ENCODE data around the gene TRIM38.

Gene TRIM38

GRCh38 chr6:25963426-25964123, 973 bp downstream of the TRIM38 start:
- H3K4me3 ChIP-seq (ENCODE audit: insufficient read depth in 1 of 2, low read depth in 1 of 2, low read length in 2 of 2), result peak overlapping the region; percentile 22 to 96
- DNase-seq, result peak; percentile 58

GRCh38 chr6:25965058-25965457, 2.5 kb downstream of the TRIM38 start:
- DNase-seq, result no peak
- Histone ChIP-seq H3K9me3 (ENCODE audit: control insufficient read depth, low read length) (no peaks in the 10 kb centered on the region), H3K27ac (ENCODE audit: low read length, poor library complexity, severe bottlenecking) (no peak overlapping the region), H3K18ac (ENCODE audit: low read depth in 1 of 2, low read length in 2 of 2) (no peak overlapping the region), H2BK120ac (ENCODE audit: low read depth, low read length) (no peak overlapping the region), H2BK5ac (ENCODE audit: low read depth, low read length, poor library complexity, severe bottlenecking) (no peak overlapping the region), H3K4me3 (ENCODE audit: insufficient read depth in 1 of 2, low read depth in 1 of 2, low read length in 2 of 2) (peak overlapping the region in 1 of 2 experiments; percentile 96), H3K27me3 (ENCODE audit: control insufficient read depth in 1 of 2, insufficient read depth in 1 of 2, low read length in 2 of 2) (no peaks in the 10 kb centered on the region), H3K4me2 (ENCODE audit: low read length, poor library complexity, severe bottlenecking) (no peak overlapping the region), H4K8ac (ENCODE audit: low read length) (no peak overlapping the region), H2AK5ac (ENCODE audit: low read length, severe bottlenecking) (no peak overlapping the region), H3K23ac (ENCODE audit: low read length in 2 of 2) (no peak overlapping the region), H2BK15ac (ENCODE audit: low read depth, poor library complexity, severe bottlenecking) (no peak overlapping the region), H2AFZ (ENCODE audit: low read depth, low read length) (no peak overlapping the region), H3K4ac (ENCODE audit: low read depth in 1 of 2, low read length in 2 of 2) (no peak overlapping the region), H2BK12ac (ENCODE audit: low read length in 2 of 2) (no peak overlapping the region), H3K36me3 (ENCODE audit: control insufficient read depth in 1 of 2, insufficient read depth in 2 of 2, low read depth in 1 of 2, low read length in 2 of 2) (peaks cover 8 to 53% of the 10 kb centered on the region in 2 experiments), H3K9ac (ENCODE audit: low read length) (peak overlapping the region; percentile 98), H3K79me1 (replicated peaks; ENCODE audit: low read length, poor library complexity, severe bottlenecking) (peaks cover 17% of the 10 kb centered on the region), H4K91ac (ENCODE audit: low read length) (no peak overlapping the region), H3K14ac (ENCODE audit: low read length in 2 of 2) (no peak overlapping the region), H3K4me1 (ENCODE audit: control insufficient read depth, insufficient read depth, low read depth, low read length) (peaks cover 9% of the 10 kb centered on the region)
- WGBS, result 100% methylated on average over 4 of the region's 4 CpGs

More at GRCh38 chr6:25963426-25964123, 973 bp downstream of the TRIM38 start:
- Histone ChIP-seq H3K27me3 (ENCODE audit: control insufficient read depth in 1 of 2, insufficient read depth in 1 of 2, low read length in 2 of 2) (no peaks in the 10 kb centered on the region), H2AK5ac (ENCODE audit: low read length, severe bottlenecking) (no peak overlapping the region), H2AFZ (ENCODE audit: low read depth, low read length) (no peak overlapping the region), H3K36me3 (ENCODE audit: control insufficient read depth in 1 of 2, insufficient read depth in 2 of 2, low read depth in 1 of 2, low read length in 2 of 2) (peaks cover 8 to 42% of the 10 kb centered on the region in 2 experiments), H3K4me2 (ENCODE audit: low read length, poor library complexity, severe bottlenecking) (peak overlapping the region; percentile 64), H2BK12ac (ENCODE audit: low read length in 2 of 2) (no peak overlapping the region), H3K23ac (ENCODE audit: low read length in 2 of 2) (no peak overlapping the region), H2BK5ac (ENCODE audit: low read depth, low read length, poor library complexity, severe bottlenecking) (no peak overlapping the region), H2BK15ac (ENCODE audit: low read depth, poor library complexity, severe bottlenecking) (no peak overlapping the region), H3K14ac (ENCODE audit: low read length in 2 of 2) (no peak overlapping the region), H3K18ac (ENCODE audit: low read depth in 1 of 2, low read length in 2 of 2) (peak overlapping the region in 1 of 2 experiments; percentile 40), H3K4me1 (ENCODE audit: control insufficient read depth, insufficient read depth, low read depth, low read length) (peaks cover 9% of the 10 kb centered on the region), H3K9me3 (ENCODE audit: control insufficient read depth, low read length) (no peaks in the 10 kb centered on the region), H4K8ac (ENCODE audit: low read length) (no peak overlapping the region), H4K91ac (ENCODE audit: low read length) (no peak overlapping the region), H3K79me1 (replicated peaks; ENCODE audit: low read length, poor library complexity, severe bottlenecking) (peaks cover 15% of the 10 kb centered on the region), H3K4ac (ENCODE audit: low read depth in 1 of 2, low read length in 2 of 2) (no peak overlapping the region), H3K27ac (ENCODE audit: low read length, poor library complexity, severe bottlenecking) (no peak overlapping the region), H3K9ac (ENCODE audit: low read length) (peak overlapping the region; percentile 98), H2BK120ac (ENCODE audit: low read depth, low read length) (peak overlapping the region; percentile 75)
- 0% methylated on average over 2 of the region's 6 CpGs for WGBS

- H4K8ac ChIP-seq (ENCODE audit: low read length), result no peak overlapping the region
- peaks cover 8 to 67% of the 10 kb centered on the region in 2 experiments for H3K36me3 ChIP-seq (ENCODE audit: control insufficient read depth in 1 of 2, insufficient read depth in 2 of 2, low read depth in 1 of 2, low read length in 2 of 2)
- no peak overlapping the region for H3K4ac ChIP-seq (ENCODE audit: low read depth in 1 of 2, low read length in 2 of 2)
- H3K9me3 ChIP-seq (ENCODE audit: control insufficient read depth, low read length), result no peaks in the 10 kb centered on the region
- no peak overlapping the region for H2BK15ac ChIP-seq (ENCODE audit: low read depth, poor library complexity, severe bottlenecking)
- H3K27ac ChIP-seq (ENCODE audit: low read length, poor library complexity, severe bottlenecking), result no peak overlapping the region
- H3K27me3 ChIP-seq (ENCODE audit: control insufficient read depth in 1 of 2, insufficient read depth in 1 of 2, low read length in 2 of 2), result no peaks in the 10 kb centered on the region
- no peak overlapping the region for H3K23ac ChIP-seq (ENCODE audit: low read length in 2 of 2)
- no peak overlapping the region for H3K9ac ChIP-seq (ENCODE audit: low read length)
- H3K14ac ChIP-seq (ENCODE audit: low read length in 2 of 2), result no peak overlapping the region
- H4K91ac ChIP-seq (ENCODE audit: low read length), result no peak overlapping the region
- H3K4me3 ChIP-seq (ENCODE audit: insufficient read depth in 1 of 2, low read depth in 1 of 2, low read length in 2 of 2), result peak overlapping the region in 1 of 2 experiments; percentile 65
- H2BK120ac ChIP-seq (ENCODE audit: low read depth, low read length), result no peak overlapping the region
- no peak overlapping the region for H2AK5ac ChIP-seq (ENCODE audit: low read length, severe bottlenecking)
- peaks cover 17% of the 10 kb centered on the region for H3K79me1 ChIP-seq (replicated peaks; ENCODE audit: low read length, poor library complexity, severe bottlenecking)
- no peak overlapping the region for H3K4me2 ChIP-seq (ENCODE audit: low read length, poor library complexity, severe bottlenecking)
- peaks cover 9% of the 10 kb centered on the region for H3K4me1 ChIP-seq (ENCODE audit: control insufficient read depth, insufficient read depth, low read depth, low read length)
- H2AFZ ChIP-seq (ENCODE audit: low read depth, low read length), result no peak overlapping the region
- WGBS, result 99% methylated on average over 9 of the region's 9 CpGs
- no peak for DNase-seq
- H2BK12ac ChIP-seq (ENCODE audit: low read length in 2 of 2), result no peak overlapping the region
- H2BK5ac ChIP-seq (ENCODE audit: low read depth, low read length, poor library complexity, severe bottlenecking), result no peak overlapping the region
- H3K18ac ChIP-seq (ENCODE audit: low read depth in 1 of 2, low read length in 2 of 2), result no peak overlapping the region
These were observed 4.1 kb downstream of the TRIM38 start for GRCh38 chr6:25966711-25967110.

- no peak overlapping the region for H2BK15ac ChIP-seq (ENCODE audit: low read depth, poor library complexity, severe bottlenecking)
- no peak overlapping the region for H3K14ac ChIP-seq (ENCODE audit: low read length in 2 of 2)
- H3K4ac ChIP-seq (ENCODE audit: low read depth in 1 of 2, low read length in 2 of 2), result no peak overlapping the region
- no peak overlapping the region for H2BK120ac ChIP-seq (ENCODE audit: low read depth, low read length)
- H3K9ac ChIP-seq (ENCODE audit: low read length), result peak overlapping the region; percentile 30
- H3K27me3 ChIP-seq (ENCODE audit: control insufficient read depth in 1 of 2, insufficient read depth in 1 of 2, low read length in 2 of 2), result no peaks in the 10 kb centered on the region
- no peak overlapping the region for H2BK12ac ChIP-seq (ENCODE audit: low read length in 2 of 2)
- peak overlapping the region in 1 of 2 experiments; percentile 35 for H3K4me3 ChIP-seq (ENCODE audit: insufficient read depth in 1 of 2, low read depth in 1 of 2, low read length in 2 of 2)
- no peak overlapping the region for H3K18ac ChIP-seq (ENCODE audit: low read depth in 1 of 2, low read length in 2 of 2)
- H3K36me3 ChIP-seq (ENCODE audit: control insufficient read depth in 1 of 2, insufficient read depth in 2 of 2, low read depth in 1 of 2, low read length in 2 of 2), result peaks cover 13 to 88% of the 10 kb centered on the region in 2 experiments
- H2AK5ac ChIP-seq (ENCODE audit: low read length, severe bottlenecking), result no peak overlapping the region
- no peak overlapping the region for H2AFZ ChIP-seq (ENCODE audit: low read depth, low read length)
- no peak for DNase-seq
- no peak overlapping the region for H3K27ac ChIP-seq (ENCODE audit: low read length, poor library complexity, severe bottlenecking)
- H4K8ac ChIP-seq (ENCODE audit: low read length), result no peak overlapping the region
- no peak overlapping the region for H3K23ac ChIP-seq (ENCODE audit: low read length in 2 of 2)
- no peak overlapping the region for H4K91ac ChIP-seq (ENCODE audit: low read length)
- no peak overlapping the region for H2BK5ac ChIP-seq (ENCODE audit: low read depth, low read length, poor library complexity, severe bottlenecking)
- H3K4me1 ChIP-seq (ENCODE audit: control insufficient read depth, insufficient read depth, low read depth, low read length), result peaks cover 7% of the 10 kb centered on the region
- H3K9me3 ChIP-seq (ENCODE audit: control insufficient read depth, low read length), result no peaks in the 10 kb centered on the region
- H3K4me2 ChIP-seq (ENCODE audit: low read length, poor library complexity, severe bottlenecking), result no peak overlapping the region
- H3K79me1 ChIP-seq (replicated peaks; ENCODE audit: low read length, poor library complexity, severe bottlenecking), result peaks cover 28% of the 10 kb centered on the region
These were observed 6.2 kb downstream of the TRIM38 start for GRCh38 chr6:25968769-25969168.

All from mesenchymal stem cell (in vitro differentiated cells and primary cell).